GM12875 (cell line): ENCODE results near the gene NBEA.

ENCODE experiments used
- H3K4me3 ChIP-seq: one replicate; pipeline ENCODE4 v1.5.1; 2011; ENCODE audit warnings: low read depth, low read length, control low read depth
- TF ChIP-seq, protein P1 (sequence below): IDR thresholded peaks from 2 replicates; pipeline ENCODE4 v1.5.1; 2011; ENCODE audit warnings: low read depth, mild to moderate bottlenecking, control low read depth, inconsistent platforms, low read length, moderate library complexity, borderline replicate concordance; ENCODE audit not compliant: insufficient read depth

NBEA gene

DNA sequence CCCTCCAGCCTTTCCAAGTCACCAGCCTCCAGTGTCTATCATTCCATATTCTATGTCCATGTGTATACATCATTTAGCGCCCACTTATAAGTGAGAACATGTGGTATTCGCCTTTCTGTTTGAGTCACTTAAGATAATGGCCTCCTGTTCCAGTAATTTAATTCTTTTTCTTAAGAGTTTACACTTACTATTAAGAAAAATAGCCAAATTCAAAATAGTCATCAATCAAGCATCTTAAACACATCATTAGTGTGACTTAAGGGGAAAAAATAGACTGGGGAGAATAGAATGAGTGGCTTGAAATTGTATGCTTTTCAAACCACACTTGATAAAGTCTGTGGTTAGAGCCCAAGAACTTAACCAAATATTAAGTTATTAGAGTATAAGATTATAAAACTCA lies 286.5 kb downstream of the NBEA start:
- no peak overlapping the region for H3K4me3 ChIP-seq
- TF ChIP-seq, protein P1, sequence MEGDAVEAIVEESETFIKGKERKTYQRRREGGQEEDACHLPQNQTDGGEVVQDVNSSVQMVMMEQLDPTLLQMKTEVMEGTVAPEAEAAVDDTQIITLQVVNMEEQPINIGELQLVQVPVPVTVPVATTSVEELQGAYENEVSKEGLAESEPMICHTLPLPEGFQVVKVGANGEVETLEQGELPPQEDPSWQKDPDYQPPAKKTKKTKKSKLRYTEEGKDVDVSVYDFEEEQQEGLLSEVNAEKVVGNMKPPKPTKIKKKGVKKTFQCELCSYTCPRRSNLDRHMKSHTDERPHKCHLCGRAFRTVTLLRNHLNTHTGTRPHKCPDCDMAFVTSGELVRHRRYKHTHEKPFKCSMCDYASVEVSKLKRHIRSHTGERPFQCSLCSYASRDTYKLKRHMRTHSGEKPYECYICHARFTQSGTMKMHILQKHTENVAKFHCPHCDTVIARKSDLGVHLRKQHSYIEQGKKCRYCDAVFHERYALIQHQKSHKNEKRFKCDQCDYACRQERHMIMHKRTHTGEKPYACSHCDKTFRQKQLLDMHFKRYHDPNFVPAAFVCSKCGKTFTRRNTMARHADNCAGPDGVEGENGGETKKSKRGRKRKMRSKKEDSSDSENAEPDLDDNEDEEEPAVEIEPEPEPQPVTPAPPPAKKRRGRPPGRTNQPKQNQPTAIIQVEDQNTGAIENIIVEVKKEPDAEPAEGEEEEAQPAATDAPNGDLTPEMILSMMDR: no peak

DNA sequence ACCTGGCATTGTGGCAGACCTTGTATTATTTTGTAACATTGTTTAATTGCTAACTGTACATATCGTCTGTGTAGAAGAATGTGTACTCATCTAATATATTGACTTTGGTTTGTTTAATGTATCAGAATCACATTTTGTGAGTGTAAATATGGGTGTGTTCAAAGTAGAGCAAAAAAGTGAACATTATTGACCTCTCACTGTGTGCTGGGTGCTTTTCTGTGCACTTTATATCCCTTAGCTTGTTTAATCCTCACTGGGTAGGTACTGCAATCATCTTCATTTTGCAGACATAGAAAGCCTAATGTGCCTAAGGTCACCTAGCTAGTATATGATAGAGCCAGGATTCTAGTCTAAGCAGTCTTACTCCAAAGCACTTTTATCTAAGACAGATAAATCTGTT lies 289.4 kb downstream of the NBEA start:
- no peak overlapping the region for H3K4me3 ChIP-seq
- TF ChIP-seq, protein P1: no peak

DNA sequence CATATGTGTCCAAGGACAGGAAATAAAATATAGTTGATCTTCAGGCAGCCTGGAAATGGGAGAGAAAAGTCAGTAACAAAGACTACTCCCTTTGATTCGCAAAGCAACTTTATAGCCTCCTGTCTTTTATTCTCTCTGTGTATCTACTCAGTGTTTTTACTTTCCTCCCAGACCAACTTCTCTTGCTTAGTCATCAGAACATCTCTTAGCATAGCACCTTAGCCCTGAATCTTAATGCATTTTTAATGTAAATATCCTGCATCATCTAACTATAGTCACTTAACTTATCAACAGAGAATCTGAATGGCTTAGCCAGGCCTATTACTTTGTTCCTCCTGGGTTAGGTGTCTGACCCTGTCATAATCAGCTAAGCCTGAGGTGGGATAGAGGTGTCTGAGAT lies 296.2 kb downstream of the NBEA start:
- H3K4me3 ChIP-seq: no peak overlapping the region
- TF ChIP-seq, protein P1: no peak

DNA sequence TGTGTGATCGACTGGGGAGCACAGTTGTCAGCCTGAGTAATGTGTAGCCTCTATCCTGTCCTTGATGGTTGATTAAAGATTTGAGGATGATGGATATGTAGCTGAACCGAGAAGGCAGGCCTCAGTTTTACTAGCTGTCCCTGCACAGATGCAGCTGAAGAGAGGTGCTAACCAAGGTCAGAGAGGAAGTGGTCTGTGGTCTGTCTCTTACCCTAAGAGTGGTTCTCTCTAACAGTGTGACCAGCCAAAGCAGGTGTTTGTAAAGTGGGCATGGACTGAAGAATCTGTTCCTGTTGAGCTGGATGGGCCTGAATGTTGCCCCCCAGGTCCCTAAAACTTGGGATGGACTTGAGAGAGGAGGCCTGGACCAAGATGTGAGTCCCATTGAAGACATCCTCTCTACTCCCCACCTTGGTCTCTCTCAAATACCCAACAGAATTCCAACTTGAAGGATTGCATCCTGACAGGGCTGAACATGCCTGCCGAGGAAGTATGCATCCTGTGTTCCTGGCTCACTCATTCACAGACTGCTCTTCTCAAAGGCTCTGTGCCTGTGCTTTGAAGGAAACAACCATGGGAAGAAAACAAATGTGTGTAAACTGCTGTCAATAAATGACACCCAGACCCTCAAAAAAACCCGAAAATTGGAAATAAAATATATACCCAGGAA lies 310.6 kb downstream of the NBEA start:
- no peak overlapping the region for H3K4me3 ChIP-seq
- TF ChIP-seq, protein P1: no peak

DNA sequence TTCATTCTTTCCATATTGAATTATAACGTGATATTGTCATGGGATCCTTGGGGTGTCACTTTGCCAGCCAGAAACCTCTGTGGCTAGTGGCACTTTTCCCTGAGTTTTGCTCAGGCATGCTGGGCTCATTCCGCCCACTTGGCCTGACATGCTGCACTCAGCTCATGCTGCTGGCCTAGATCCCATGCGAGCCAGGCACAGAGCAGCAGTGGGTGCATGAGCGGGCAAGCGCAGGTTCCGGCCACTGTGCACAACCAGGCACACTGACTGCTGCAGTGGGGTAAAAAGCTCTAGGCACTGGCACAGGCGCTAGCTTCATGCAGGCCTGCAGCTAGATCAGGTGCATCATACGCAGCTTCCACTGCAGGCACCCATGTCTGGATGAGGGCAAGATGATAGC lies 313.2 kb downstream of the NBEA start:
- TF ChIP-seq, protein P1: no peak
- H3K4me3 ChIP-seq: no peak overlapping the region

DNA sequence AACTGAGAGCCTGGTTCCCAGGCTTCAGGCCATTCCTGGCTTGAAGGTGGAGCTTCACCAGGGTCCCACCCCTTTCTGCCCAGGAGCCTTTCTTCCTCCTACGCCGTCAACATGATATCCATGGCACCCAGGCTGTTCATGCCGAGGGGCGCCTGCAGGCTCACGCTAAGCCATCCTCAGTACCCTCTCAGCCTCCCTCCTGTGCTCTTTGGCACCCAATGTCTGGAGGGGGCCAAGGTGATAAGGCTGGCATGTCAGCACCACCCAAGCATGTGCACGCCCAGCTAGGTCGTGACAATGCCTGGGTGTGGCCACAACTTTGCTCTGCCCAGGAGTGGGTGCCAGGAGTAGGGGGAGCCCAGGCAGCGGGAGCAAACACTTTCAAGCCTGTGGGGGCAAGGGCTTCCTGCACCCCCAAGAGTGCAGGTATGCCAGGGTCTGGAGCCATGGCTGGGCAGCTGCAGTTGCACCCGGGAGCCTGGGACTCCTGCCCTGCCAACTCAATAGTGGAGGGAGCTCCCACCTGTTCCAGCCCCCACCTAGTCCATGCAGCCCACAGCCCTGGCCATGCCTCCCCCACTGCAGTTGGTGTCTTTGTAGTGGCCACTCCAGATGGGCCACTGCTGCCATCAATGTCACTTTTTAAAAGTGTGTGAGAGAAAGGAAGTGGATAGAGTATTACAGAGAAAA lies 314.5 kb downstream of the NBEA start:
- TF ChIP-seq, protein P1: no peak
- no peak overlapping the region for H3K4me3 ChIP-seq

DNA sequence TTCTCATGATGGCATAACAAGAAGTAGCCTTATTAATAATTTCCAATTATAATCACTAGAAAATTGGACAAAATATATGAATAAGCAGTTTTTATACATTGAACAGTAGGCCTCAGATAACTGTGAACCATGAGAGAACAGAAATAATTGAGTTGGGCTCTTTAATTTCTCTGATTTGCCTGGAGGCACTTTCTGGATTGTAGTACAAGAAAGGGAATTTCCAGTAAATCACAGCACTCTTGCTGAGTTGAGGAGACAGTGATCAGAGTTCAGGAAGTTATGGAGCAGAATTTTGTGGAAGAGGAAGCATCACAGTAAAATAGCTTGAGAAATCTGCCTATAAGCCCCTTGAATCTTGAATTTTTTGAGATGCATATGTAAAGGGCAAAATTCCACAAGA lies 318.2 kb downstream of the NBEA start:
- H3K4me3 ChIP-seq: no peak overlapping the region
- TF ChIP-seq, protein P1: no peak
